Panc1 (cell line): ENCODE measurements around the gene AP5S1. TPM values are rescaled to one million over a fixed set of nuclear protein-coding genes. Genes with fewer than 3 reads are reported as not detected.

Source experiments
- ATAC-seq: fragments of 200-7000 bp; cut with Tn5 transposase; 2 replicates; pipeline ENCODE4 v1.9.1; 2020; ENCODE audit warnings: mild to moderate bottlenecking, moderate library complexity
- BruUV-seq: library from RNA; stranded (reverse); fragments of 400-500 nt; replicated peaks from 2 replicates; lab custom pipeline; 2021; lab: Mats Ljungman, UMichigan
- CTCF ChIA-PET: fragments of 300-600 bp; sonication (Branson Sonifier 250); formaldehyde crosslinking; loops from one replicate; lab custom pipeline; 2022; ENCODE audit warnings: antibody characterized with exemption; lab: Charles Lee
- POLR2A ChIA-PET: fragments of 300-600 bp; sonication (Branson Sonifier 250); formaldehyde crosslinking; loops from one replicate; lab custom pipeline; 2022; ENCODE audit warnings: antibody characterized with exemption; lab: Charles Lee
- DNase-seq: peaks from one replicate; pipeline ENCODE4 v3.0.0-alpha.2; 2010; ENCODE audit warnings: low read depth, low spot score
- H3K27ac ChIP-seq: 2 replicates; pipeline ENCODE4 v1.5.1; 2011; ENCODE audit warnings: mild to moderate bottlenecking, low read length, inconsistent platforms
- H3K27me3 ChIP-seq: fragments of 200-500 bp; sonication (Bioruptor generic); 2 replicates; pipeline ENCODE4 v1.6.0; 2014; ENCODE audit warnings: low read length, inconsistent platforms; ENCODE audit not compliant: control insufficient read depth, insufficient read depth
- H3K36me3 ChIP-seq: fragments of 200-500 bp; sonication (Bioruptor generic); 2 replicates; pipeline ENCODE4 v1.5.1; 2014; ENCODE audit warnings: inconsistent platforms, mild to moderate bottlenecking, low read length, moderate library complexity; ENCODE audit not compliant: control insufficient read depth, insufficient read depth
- H3K4me1 ChIP-seq: 2 replicates; pipeline ENCODE4 v1.5.1; 2011; ENCODE audit warnings: inconsistent platforms, mild to moderate bottlenecking, low read length, moderate library complexity; ENCODE audit not compliant: control insufficient read depth, insufficient read depth
- H3K4me3 ChIP-seq, 2 experiments: 2 replicates each; pipeline ENCODE4 v1.5.1; 2011 to 2012; ENCODE audit warnings: low read depth in 2 of 2, low read length in 2 of 2, mild to moderate bottlenecking in 2 of 2, inconsistent platforms in 1 of 2, moderate library complexity in 1 of 2
- H3K9me3 ChIP-seq: fragments of 200-500 bp; sonication (Bioruptor generic); 2 replicates; pipeline ENCODE4 v1.5.1; 2014; ENCODE audit warnings: low read depth, mild to moderate bottlenecking, inconsistent platforms, low read length, moderate library complexity; ENCODE audit not compliant: control insufficient read depth, insufficient read depth
- CTCF ChIP-seq: fragments of 450-650 bp; IDR thresholded peaks from 2 replicates; pipeline ENCODE4 v1.5.1; 2017; ENCODE audit warnings: mild to moderate bottlenecking
- POLR2AphosphoS5 ChIP-seq: IDR thresholded peaks from 2 replicates; pipeline ENCODE4 v1.6.1; 2012; ENCODE audit warnings: mild to moderate bottlenecking, low read depth, low read length, moderate library complexity
- REST ChIP-seq, 2 experiments: IDR thresholded peaks; 2 replicates each; pipeline ENCODE4 v1.6.1; 2011 to 2012; ENCODE audit warnings: low read depth in 2 of 2, control low read depth in 1 of 2, low read length in 1 of 2, mild to moderate bottlenecking in 1 of 2, moderate library complexity in 1 of 2; ENCODE audit not compliant: insufficient read depth in 1 of 2
- SIN3A ChIP-seq: IDR thresholded peaks from 2 replicates; pipeline ENCODE4 v1.6.1; 2012; ENCODE audit warnings: low read depth, mild to moderate bottlenecking, low read length, moderate library complexity, borderline replicate concordance; ENCODE audit not compliant: insufficient read depth
- TCF7L2 ChIP-seq: IDR thresholded peaks from 2 replicates; pipeline ENCODE4 v1.6.1; 2011; ENCODE audit warnings: mild to moderate bottlenecking, low read depth, low read length, inconsistent platforms
- in situ Hi-C: cut with HindIII; loops from 2 replicates; pipeline ENCODE4 v1.10.0; 2016; ENCODE audit warnings: low sequenced_read_pairs, low pct_unique_long_range_greater_than_20kb
- intact Hi-C: fragments of 100-400 bp; cut with micrococcal nuclease; formaldehyde crosslinking; loops from one replicate; pipeline ENCODE4 v1.10.0; 2022; ENCODE audit not compliant: unreplicated experiment
- total RNA-seq: library from RNA; stranded (reverse); gene quantifications from one replicate; pipeline ENCODE4 v1.2.1, GENCODE V29; 2021; ENCODE audit not compliant: unreplicated experiment

The AP5S1 gene
- total RNA-seq, 1 experiment from 2014 or later, result 23.1 TPM

GRCh38 chr20:3800878-3801260 is 19.5 kb upstream of the AP5S1 start:
- no peak overlapping the region; the same call in 1 of the 2 replicates for H3K27ac ChIP-seq
- peaks cover 24% of the 10 kb centered on the region for H3K4me1 ChIP-seq
- CTCF ChIA-PET, result no interaction called here
- intact Hi-C loops (no loop called here), in situ Hi-C loops (no loop called here)
- POLR2A ChIA-PET, result interaction anchor here (0.9 kb wide), 1 partner anchor 20 kb away, joined by 3 read pairs; the partner anchor contains the start of gene AP5S1
- BruUV-seq, result no TSS peak
- H3K36me3 ChIP-seq, result peaks cover 10% of the 10 kb centered on the region
- no peaks in the 10 kb centered on the region for H3K9me3 ChIP-seq
- ATAC-seq, result no peak
- DNase-seq, result no peak
- no peaks in the 10 kb centered on the region for H3K27me3 ChIP-seq
- no peak overlapping the region for H3K4me3 ChIP-seq
- TF ChIP-seq TCF7L2 (no peak), REST (IDR thresholded peaks at IDR 0.05; ENCODE audit: insufficient read depth in 1 of 2, low read depth in 2 of 2, low read length in 1 of 2) (no peak), POLR2AphosphoS5 (no peak), CTCF (no peak), SIN3A (no peak)

GRCh38 chr20:3801299-3801698 is 19.0 kb upstream of the AP5S1 start:
- DNase-seq, result no peak
- POLR2A ChIA-PET, result interaction anchor here (0.9 kb wide), 1 partner anchor 19 kb away, joined by 3 read pairs; the partner anchor contains the start of gene AP5S1
- CTCF ChIA-PET, result no interaction called here
- H3K9me3 ChIP-seq, result no peaks in the 10 kb centered on the region
- ATAC-seq, result no peak
- H3K36me3 ChIP-seq, result peaks cover 10% of the 10 kb centered on the region
- peaks cover 28% of the 10 kb centered on the region for H3K4me1 ChIP-seq
- no TSS peak for BruUV-seq
- TF ChIP-seq TCF7L2, result no peak
- no peak for TF ChIP-seq POLR2AphosphoS5
- no peak for TF ChIP-seq SIN3A
- no peak for TF ChIP-seq CTCF
- TF ChIP-seq REST (IDR thresholded peaks at IDR 0.05; ENCODE audit: insufficient read depth in 1 of 2, low read depth in 2 of 2, low read length in 1 of 2), result no peak
- H3K4me3 ChIP-seq, result no peak overlapping the region
- intact Hi-C loops, result no loop called here
- H3K27me3 ChIP-seq, result no peaks in the 10 kb centered on the region
- in situ Hi-C loops, result no loop called here
- no peak overlapping the region; the same call in 1 of the 2 replicates for H3K27ac ChIP-seq
